HG03571 (cell line): ENCODE measurements around the gene OSTF1.

Source experiments
- ATAC-seq: cut with Tn5 transposase; IDR thresholded peaks from one replicate; pipeline ENCODE4 v1.9.1; 2021; ENCODE audit not compliant: unreplicated experiment

OSTF1 gene

DNA sequence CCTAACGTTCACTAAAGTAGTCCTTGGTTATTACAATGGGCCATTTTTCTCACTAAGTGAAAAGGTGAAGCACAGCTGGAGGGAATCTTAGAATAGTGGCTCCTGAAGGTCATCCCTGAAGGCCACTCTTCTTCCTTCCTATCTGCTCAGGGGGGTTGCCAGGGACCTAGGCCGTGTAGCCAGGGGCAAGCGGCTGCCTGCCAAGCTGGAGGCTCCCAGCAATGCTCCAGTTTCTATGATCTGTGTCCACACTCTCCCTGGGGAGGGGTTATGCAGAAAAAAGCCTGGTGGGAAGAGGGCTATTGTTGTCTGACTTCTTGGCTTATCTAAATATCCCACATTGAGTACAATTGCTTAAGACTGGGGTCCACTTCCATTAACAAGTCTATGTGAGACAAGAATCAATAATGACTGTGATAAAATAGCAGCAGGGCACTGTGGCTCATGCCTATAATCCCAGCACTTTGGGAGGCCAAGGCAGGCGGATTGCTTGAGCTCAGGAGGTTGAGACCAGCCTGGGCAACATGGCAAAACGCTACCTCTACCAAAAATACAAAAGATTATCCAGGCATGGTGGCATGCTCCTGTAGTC, 4.1 kb upstream of the OSTF1 start:
- no peak for ATAC-seq

DNA sequence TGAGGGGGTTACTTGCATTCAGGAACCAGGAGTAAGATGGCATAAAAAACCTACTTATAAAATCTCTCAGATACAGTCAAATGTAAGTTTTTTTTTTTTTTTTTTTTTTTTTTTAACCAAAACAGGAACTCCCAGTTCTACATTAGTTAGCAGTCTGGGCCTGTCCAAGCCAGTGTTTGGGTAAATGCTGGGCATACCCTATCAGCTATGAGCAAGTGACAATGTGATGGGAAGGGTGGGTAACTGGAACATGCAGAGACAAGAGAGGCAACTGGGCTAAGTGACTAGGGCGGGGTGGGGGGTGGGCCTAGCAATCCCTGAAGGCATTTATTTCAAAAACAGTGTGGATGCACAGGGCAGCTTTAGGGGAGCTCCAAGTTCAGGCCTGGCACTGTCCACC, 2.7 kb upstream of the OSTF1 start:
- no peak for ATAC-seq

- no peak for ATAC-seq
Measured at GRCh38 chr9:75086541-75087288, 1.6 kb upstream of the OSTF1 start.

DNA sequence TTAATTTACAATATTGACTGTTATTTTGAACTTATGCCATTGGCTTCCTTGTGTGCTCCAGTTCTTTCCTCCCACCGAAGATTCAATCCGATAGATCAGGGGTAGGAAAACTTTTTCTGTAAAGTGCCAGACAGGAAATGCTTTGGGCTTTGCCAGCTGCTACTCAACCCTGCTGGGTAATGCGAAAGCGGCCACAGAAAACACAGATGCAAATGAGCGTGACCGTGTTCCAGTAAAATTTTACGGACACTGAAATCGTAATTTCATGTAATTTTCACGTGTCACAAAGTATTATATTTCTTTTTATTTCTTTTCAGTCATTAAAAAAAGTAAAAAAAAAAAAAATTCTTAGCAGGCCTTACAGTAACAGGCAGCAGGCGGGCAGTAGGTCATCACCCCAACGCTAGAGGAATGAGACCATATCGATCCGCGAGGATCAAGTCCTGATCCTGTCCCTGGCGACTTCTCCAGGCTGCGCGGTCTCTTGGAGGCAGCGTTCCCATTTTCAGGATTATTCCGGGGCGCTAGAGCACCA, 958 bp upstream of the OSTF1 start:
- no peak for ATAC-seq

DNA sequence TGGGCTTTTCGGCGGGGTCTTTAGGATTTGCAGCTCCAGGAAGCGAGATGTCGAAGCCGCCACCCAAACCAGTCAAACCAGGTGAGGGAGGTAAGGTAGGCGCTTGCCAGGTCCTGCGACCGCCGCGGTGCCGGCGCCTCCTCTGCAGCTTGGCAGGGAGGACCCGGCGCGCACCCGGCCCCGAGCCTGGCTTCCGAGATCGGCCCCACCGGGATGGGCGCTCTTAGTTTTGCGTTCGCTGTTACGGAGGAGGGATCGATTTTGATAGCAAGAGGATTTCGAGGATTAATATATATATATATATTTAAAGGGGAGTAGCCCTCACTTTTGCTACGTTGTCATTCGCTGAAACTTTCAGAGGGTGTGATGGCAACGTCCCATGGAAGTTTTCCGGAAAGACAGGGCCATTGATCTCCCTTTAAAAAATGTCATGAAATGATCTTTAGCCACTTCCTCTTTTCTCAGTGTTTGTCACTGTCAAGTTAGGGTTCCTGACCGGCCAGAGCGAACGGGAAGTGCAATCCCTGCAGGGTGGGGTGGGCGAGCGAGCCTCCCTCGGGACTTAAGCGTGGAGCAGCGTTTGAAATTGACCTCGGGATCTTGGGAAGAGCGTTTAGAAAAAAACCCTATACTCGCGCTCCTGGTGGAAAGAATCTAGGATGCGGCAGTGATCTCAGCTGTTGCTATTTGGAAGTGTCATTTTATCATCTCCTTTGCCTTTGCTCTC, 495 bp downstream of the OSTF1 start:
- peak; percentile 39 for ATAC-seq

DNA sequence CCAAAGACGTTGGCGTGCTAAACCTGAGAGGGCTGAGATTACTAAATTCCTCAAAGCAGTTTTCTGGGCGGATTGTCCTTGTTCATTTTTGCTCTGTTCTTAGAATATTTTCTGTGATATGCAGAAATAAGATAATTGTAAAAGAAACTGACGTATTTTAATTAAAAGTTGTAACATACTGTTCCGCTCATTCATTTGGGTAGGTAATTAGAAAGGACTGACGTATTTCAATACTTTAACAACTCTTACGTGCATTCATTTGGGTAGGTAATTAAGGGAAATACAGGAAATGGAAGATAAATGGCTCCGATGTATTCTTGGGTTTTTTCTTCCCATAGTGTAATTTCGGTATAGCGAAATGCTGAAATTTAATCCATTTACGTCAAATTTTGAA, 1.1 kb downstream of the OSTF1 start:
- no peak for ATAC-seq

- no peak for ATAC-seq
Measured at GRCh38 chr9:75090579-75090978, 2.3 kb downstream of the OSTF1 start.

DNA sequence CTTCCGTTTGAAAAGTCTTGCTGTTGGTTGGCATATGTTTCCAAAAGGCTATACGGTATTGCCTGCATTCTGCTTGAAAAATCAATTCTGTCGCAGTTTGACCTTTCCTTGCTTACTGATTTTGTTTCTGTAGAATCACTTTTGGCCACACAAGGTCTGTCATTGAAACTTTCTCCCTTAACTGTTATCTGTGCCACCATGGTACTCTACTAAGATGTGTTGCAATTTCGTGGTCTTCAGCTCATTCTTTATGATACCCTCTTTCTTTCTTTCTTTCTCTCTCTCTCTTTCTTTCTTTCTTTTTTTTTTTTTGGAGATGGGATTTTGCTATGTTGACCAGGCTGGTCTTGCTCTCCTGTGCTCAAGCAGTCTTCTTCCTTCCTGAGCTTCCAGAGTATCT, 4.5 kb downstream of the OSTF1 start:
- ATAC-seq = no peak

DNA sequence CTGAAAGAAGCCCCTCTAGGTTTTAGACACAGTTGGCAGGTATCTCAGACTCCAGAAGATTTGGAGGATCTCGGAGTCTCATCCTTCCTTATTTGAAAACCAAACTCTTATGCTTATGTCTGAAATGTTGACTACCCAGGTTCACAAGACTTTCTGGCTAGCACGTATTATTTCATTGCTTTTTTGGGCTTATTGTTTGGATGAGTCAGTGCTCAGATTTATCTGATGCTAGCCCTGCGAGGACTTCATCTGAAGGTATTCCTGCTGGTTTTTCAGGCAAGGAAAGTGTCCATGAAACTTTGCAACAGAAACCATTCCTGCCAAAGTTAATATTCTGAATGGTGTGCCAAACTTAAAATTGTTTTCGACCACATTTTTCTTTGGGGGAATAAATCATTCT, 8.5 kb downstream of the OSTF1 start:
- no peak for ATAC-seq

GRCh38 chr9:75101004-75101588, 12.8 kb downstream of the OSTF1 start:
- no peak for ATAC-seq

GRCh38 chr9:75102177-75102790, 14.0 kb downstream of the OSTF1 start:
- ATAC-seq = no peak

DNA sequence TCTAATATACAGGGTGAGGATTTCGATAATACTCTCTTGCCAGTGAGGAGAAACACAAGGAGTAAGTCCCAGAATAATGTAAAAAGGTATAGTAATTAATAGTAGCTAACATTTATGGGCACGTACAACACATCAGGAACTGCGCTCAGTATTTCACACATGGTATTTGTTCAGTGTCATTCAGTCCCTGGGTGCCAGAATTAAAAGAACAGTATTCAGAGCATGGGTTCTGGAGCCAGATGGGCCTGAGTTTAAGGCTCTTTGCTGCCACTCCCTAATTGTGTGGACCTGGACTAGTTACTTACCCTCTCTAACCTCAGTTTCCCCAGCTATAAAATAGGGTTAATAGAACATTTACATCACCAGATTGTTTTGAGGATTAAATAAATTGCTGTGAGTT, 16.3 kb downstream of the OSTF1 start:
- ATAC-seq = no peak

DNA sequence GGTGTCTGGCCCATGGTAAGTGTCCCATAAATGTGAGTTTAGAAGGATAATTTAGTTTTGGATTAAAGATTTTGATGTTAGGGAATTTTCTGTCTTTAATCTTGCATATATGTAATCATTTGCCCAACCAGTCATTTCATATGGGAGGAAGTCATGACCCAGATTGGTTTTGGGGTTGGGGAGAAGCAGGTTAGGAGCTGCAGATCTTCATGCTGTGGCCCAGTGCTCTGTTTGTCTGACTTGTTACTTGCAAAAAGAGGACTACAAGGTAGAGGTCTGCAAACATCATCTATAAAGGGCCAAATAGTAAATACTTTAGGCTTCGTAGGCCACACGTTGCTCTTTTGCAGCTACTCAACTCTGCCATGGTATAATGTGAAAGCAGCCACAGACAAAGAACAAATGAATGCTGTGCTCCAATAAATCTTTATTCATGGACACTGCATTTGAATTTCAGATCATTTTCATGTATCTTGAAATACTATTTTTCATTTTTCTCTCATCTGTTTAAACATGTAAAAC, 16.8 kb downstream of the OSTF1 start:
- ATAC-seq = no peak

DNA sequence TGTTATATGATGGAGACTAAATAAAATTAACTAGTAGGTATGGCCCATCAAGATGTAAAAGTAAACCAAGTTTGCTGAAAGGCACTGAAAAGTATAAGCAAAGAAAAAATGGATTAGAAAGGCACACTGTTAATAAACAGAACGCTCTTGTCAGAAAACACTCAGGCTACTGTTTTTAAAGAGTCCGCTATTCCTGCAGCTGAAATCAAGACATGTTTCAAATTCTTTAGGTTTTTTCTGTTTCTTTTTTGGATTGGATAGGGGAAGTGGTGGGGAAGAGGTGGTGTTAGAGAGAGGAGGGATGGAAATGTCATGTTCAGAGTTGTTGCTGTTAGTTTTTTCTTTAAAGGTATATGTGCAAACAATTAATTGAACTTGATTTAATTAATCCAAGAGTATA, 17.5 kb downstream of the OSTF1 start:
- no peak for ATAC-seq

GRCh38 chr9:75106857-75107256, 18.5 kb downstream of the OSTF1 start:
- ATAC-seq = no peak

GRCh38 chr9:75108571-75108970, 20.3 kb downstream of the OSTF1 start:
- no peak for ATAC-seq

DNA sequence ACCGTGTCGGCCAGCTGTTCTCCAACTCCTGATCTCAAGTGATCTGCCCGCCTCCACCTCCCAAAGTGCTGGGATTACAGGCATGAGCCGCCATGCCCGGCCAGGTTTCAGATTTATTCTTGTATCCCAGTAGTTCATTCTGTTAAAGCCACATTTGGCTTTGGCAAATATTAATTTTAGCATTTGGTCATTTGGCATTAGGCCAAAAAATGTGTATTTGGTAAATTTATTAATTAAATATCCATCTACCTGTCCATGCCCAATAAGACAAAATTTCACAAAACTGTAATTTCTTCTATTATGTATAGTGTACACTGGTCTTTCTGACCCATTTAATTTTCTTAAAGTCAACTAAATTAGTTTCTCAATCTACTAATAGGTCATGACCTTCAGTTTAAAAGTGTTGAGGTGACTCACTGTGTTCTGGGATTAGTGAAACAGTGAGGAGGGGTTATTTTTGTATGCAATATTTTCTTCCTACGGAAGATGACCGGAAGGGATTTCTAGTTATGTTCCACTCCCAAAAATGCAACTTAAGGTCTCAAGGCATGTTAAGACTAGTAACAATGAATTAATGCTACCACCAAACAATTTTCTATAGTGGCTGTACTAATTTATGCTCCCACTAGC, 21.0 kb downstream of the OSTF1 start:
- no peak for ATAC-seq

- no peak for ATAC-seq
Measured at GRCh38 chr9:75111019-75111622, 22.8 kb downstream of the OSTF1 start.

- ATAC-seq = no peak
Measured at GRCh38 chr9:75112789-75113188, 24.5 kb downstream of the OSTF1 start.

GRCh38 chr9:75116306-75116705, 28.0 kb downstream of the OSTF1 start:
- ATAC-seq = no peak
